Keratinocyte (primary cell): ENCODE data around the gene TNFSF11. TPM values are rescaled to one million over a fixed set of nuclear protein-coding genes. Genes with fewer than 3 reads are reported as not detected.

Experiments
- DNase-seq: peaks from one replicate; pipeline ENCODE4 v3.0.0-alpha.2; 2011; ENCODE audit warnings: low read depth, missing footprints, low spot score
- FAIRE-seq: peaks from 2 replicates; lab custom pipeline; 2011; peaks lifted over from hg19 to GRCh38; lab: Jason Lieb, UNC
- H2AFZ ChIP-seq: 2 replicates; pipeline ENCODE4 v1.6.0; 2012; ENCODE audit warnings: low read length, control low read depth, inconsistent platforms; ENCODE audit not compliant: control insufficient read depth
- H3K27ac ChIP-seq: 2 replicates; pipeline ENCODE4 v1.5.1; 2011; ENCODE audit warnings: low read length; ENCODE audit not compliant: control insufficient read depth, insufficient read depth
- H3K27me3 ChIP-seq: 3 replicates; pipeline ENCODE4 v1.6.0; 2011; ENCODE audit warnings: low read length; ENCODE audit not compliant: control insufficient read depth, insufficient read depth; ENCODE audit errors: extremely low read depth
- H3K36me3 ChIP-seq, 2 experiments: 2 replicates in 1 of 2; 3 replicates in 1 of 2; pipeline ENCODE4 v1.5.1; 2011; ENCODE audit warnings: low read length in 2 of 2, mild to moderate bottlenecking in 1 of 2; ENCODE audit not compliant: control insufficient read depth in 2 of 2, insufficient read depth in 2 of 2; ENCODE audit errors: extremely low read depth in 1 of 2
- H3K4me1 ChIP-seq: 3 replicates; pipeline ENCODE4 v1.5.1; 2011; ENCODE audit warnings: low read length; ENCODE audit not compliant: control insufficient read depth, insufficient read depth; ENCODE audit errors: extremely low read depth
- H3K4me2 ChIP-seq: 3 replicates; pipeline ENCODE4 v1.6.0; 2011; ENCODE audit warnings: low read depth, low read length; ENCODE audit not compliant: control insufficient read depth, insufficient read depth; ENCODE audit errors: extremely low read depth
- H3K4me3 ChIP-seq, 3 experiments: fragments of 200-600 bp in 1 of 3; sonication (generic) in 1 of 3; 2 replicates in 2 of 3; 3 replicates in 1 of 3; pipeline ENCODE4 v1.5.1; 2011 to 2016; ENCODE audit warnings: low read length in 3 of 3, mild to moderate bottlenecking in 3 of 3, control low read depth in 2 of 3, inconsistent platforms in 1 of 3, low read depth in 1 of 3, mixed read lengths in 1 of 3, mixed run types in 1 of 3, moderate library complexity in 1 of 3; ENCODE audit not compliant: control insufficient read depth in 2 of 3, insufficient read depth in 2 of 3; ENCODE audit errors: extremely low read depth in 1 of 3
- H3K79me2 ChIP-seq: 2 replicates; pipeline ENCODE4 v1.6.0; 2012; ENCODE audit warnings: low read length; ENCODE audit not compliant: control insufficient read depth, insufficient read depth
- H3K9ac ChIP-seq: 3 replicates; pipeline ENCODE4 v1.6.0; 2011; ENCODE audit warnings: low read length; ENCODE audit not compliant: control insufficient read depth, insufficient read depth; ENCODE audit errors: extremely low read depth
- H3K9me1 ChIP-seq: 3 replicates; pipeline ENCODE4 v1.6.0; 2011; ENCODE audit warnings: low read length; ENCODE audit not compliant: control insufficient read depth, insufficient read depth; ENCODE audit errors: extremely low read depth
- H3K9me3 ChIP-seq: 2 replicates; pipeline ENCODE4 v1.5.1; 2012; ENCODE audit warnings: low read depth, low read length; ENCODE audit not compliant: control insufficient read depth
- H4K20me1 ChIP-seq: 3 replicates; pipeline ENCODE4 v1.6.0; 2011; ENCODE audit warnings: low read length; ENCODE audit not compliant: control insufficient read depth, insufficient read depth; ENCODE audit errors: extremely low read depth
- EZH2 ChIP-seq: IDR thresholded peaks from one replicate; pipeline ENCODE4 v1.6.1; 2012; ENCODE audit warnings: inconsistent platforms, mild to moderate bottlenecking, low read length, moderate library complexity
- dilution Hi-C: fragments of 300-500 bp; cut with MboI; formaldehyde crosslinking; loops from one replicate; pipeline ENCODE4 v1.7.0; 2020; ENCODE audit warnings: low sequenced_read_pairs; ENCODE audit not compliant: extremely low pct_ligation_motif_present
- polyA plus RNA-seq, 5 experiments: library from polyadenylated mRNA; depleted of rRNA in 3 of 5; stranded (reverse) in 3 of 5; stranded (forward) in 1 of 5; unstranded in 1 of 5; fragments of >200 nt; gene quantifications; 1 replicate in 1 of 5; 2 replicates in 3 of 5; 3 replicates in 1 of 5; pipeline versions ENCODE4 v1.2.1 to v1.2.3, GENCODE V29; 2011 to 2012; ENCODE audit warnings: missing spikeins in 2 of 5, low read depth in 1 of 5, low replicate concordance in 1 of 5
- TF ChIP-seq, protein P1 (sequence below), 3 experiments: IDR thresholded peaks in 1 of 3; conservative IDR thresholded peaks in 1 of 3; optimal IDR thresholded peaks in 1 of 3; 2 replicates in 2 of 3; 3 replicates in 1 of 3; pipeline versions ENCODE3 to v1.5.1; 2011; ENCODE audit warnings: low read length in 3 of 3, mild to moderate bottlenecking in 3 of 3, moderate library complexity in 2 of 3, control low read depth in 1 of 3, inconsistent platforms in 1 of 3; ENCODE audit not compliant: insufficient read depth in 2 of 3; ENCODE audit errors: extremely low read depth in 1 of 3

The TNFSF11 gene
- polyA plus RNA-seq, 1 donor (not counting 4 experiments of a cell fraction or from before 2014, with no cell fraction given): not detected

DNA sequence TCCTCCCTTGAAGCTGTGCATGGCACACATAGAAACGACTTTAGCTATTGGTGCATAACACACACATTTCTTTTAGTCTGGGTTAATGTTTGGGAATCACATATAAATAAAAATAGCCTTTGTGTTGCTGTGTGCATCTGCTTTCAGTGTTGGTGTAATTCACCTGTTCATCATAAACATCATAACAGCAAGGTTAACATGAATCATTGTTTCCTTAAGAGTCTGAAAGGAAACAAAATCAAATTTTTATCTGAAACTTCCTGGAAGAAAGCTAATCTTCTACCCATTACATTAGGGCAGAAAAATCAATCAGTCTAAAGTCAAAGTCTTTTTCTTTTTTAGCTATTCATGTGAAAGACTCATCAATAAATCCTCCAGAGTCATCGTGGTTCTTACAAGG lies 35.0 kb upstream of the TNFSF11 start:
- TF ChIP-seq, protein P1, sequence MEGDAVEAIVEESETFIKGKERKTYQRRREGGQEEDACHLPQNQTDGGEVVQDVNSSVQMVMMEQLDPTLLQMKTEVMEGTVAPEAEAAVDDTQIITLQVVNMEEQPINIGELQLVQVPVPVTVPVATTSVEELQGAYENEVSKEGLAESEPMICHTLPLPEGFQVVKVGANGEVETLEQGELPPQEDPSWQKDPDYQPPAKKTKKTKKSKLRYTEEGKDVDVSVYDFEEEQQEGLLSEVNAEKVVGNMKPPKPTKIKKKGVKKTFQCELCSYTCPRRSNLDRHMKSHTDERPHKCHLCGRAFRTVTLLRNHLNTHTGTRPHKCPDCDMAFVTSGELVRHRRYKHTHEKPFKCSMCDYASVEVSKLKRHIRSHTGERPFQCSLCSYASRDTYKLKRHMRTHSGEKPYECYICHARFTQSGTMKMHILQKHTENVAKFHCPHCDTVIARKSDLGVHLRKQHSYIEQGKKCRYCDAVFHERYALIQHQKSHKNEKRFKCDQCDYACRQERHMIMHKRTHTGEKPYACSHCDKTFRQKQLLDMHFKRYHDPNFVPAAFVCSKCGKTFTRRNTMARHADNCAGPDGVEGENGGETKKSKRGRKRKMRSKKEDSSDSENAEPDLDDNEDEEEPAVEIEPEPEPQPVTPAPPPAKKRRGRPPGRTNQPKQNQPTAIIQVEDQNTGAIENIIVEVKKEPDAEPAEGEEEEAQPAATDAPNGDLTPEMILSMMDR (optimal IDR thresholded peaks at IDR 0.05 in 1 of 3, IDR thresholded peaks at IDR 0.05 in 1 of 3, conservative IDR thresholded peaks at IDR 0.05 in 1 of 3; ENCODE audit: extremely low read depth in 1 of 3, insufficient read depth in 2 of 3, low read length in 3 of 3): no peak
- TF ChIP-seq EZH2: no peak
- no peaks in the 10 kb centered on the region for H3K9me1 ChIP-seq
- peaks cover under 1% of the 10 kb centered on the region for H3K27me3 ChIP-seq
- no peaks in the 10 kb centered on the region for H4K20me1 ChIP-seq
- no peaks in the 10 kb centered on the region for H3K79me2 ChIP-seq
- H3K4me1 ChIP-seq: no peaks in the 10 kb centered on the region
- H3K27ac ChIP-seq: no peak overlapping the region
- no peaks in the 10 kb centered on the region for H3K36me3 ChIP-seq
- dilution Hi-C loops: no loop called here
- H3K4me3 ChIP-seq: no peak overlapping the region
- H2AFZ ChIP-seq: no peak overlapping the region
- H3K9me3 ChIP-seq: no peaks in the 10 kb centered on the region
- FAIRE-seq (no peak), DNase-seq (no peak)
- no peak overlapping the region for H3K4me2 ChIP-seq
- no peak overlapping the region for H3K9ac ChIP-seq

DNA sequence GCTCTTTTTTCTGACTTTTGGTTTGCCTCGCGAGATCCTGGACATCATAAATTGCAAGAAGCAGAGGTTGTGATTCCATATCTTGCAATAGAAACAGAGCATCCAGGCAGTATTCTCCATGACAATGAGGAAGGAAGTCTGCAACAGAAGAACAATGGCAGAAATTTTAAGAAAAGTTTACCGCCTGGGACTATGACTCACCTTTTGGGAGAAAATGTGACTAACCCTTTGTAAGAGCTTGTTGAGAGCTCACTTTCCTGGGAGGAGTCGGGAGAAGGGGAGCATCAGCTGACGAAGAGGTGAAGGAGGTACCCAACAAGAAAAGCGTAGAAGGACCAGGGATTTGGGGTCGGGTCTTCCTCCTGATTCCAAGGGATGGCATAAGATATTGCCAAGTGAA lies 34.3 kb upstream of the TNFSF11 start:
- Histone ChIP-seq H3K9me3 (no peaks in the 10 kb centered on the region), H3K27ac (no peak overlapping the region), H3K9ac (no peak overlapping the region), H3K4me2 (no peak overlapping the region), H3K79me2 (no peaks in the 10 kb centered on the region), H3K27me3 (no peaks in the 10 kb centered on the region), H3K9me1 (no peaks in the 10 kb centered on the region), H3K4me3 (no peak overlapping the region), H3K4me1 (no peaks in the 10 kb centered on the region), H3K36me3 (no peaks in the 10 kb centered on the region), H4K20me1 (no peaks in the 10 kb centered on the region), H2AFZ (no peak overlapping the region)
- DNase-seq (no peak), FAIRE-seq (no peak)
- TF ChIP-seq EZH2: no peak
- TF ChIP-seq, protein P1 (optimal IDR thresholded peaks at IDR 0.05 in 1 of 3, IDR thresholded peaks at IDR 0.05 in 1 of 3, conservative IDR thresholded peaks at IDR 0.05 in 1 of 3; ENCODE audit: extremely low read depth in 1 of 3, insufficient read depth in 2 of 3, low read length in 3 of 3): no peak
- dilution Hi-C loops: no loop called here
